ENCODE data around the gene SOS1. TPM values are rescaled to one million over a fixed set of nuclear protein-coding genes. Genes with fewer than 3 reads are reported as not detected.
"Not testable (repeated sequence)": the region's sequence is repeated elsewhere in the genome, so short reads cannot be mapped to it uniquely, and the experiment has no call there.

Gene SOS1
- total and polyA plus RNA-seq, 4 donors, result 3.9 to 97.6 (median 14.6) TPM

GRCh38 chr2:39159283-39159682 lies 38.4 kb upstream of the SOS1 start:
- H3K27ac ChIP-seq (ENCODE audit: low read depth in 1 of 2, low read length in 1 of 2), result no peak overlapping the region

GRCh38 chr2:39158351-39158750 lies 37.5 kb upstream of the SOS1 start:
- no peaks in the 10 kb centered on the region for H3K9me3 ChIP-seq (ENCODE audit: control insufficient read depth in 4 of 4, insufficient read depth in 3 of 4, low read length in 3 of 4)
- peaks cover 0 to 20% (median 5%) of the 10 kb centered on the region in 5 donors for H3K4me1 ChIP-seq (ENCODE audit: control insufficient read depth in 5 of 5, insufficient read depth in 5 of 5, low read length in 5 of 5)
- 92 to 93% methylated on average over 4 of the region's 4 CpGs for WGBS, 2 donors
- H3K27me3 ChIP-seq (ENCODE audit: control insufficient read depth in 3 of 3, insufficient read depth in 3 of 3, low read length in 2 of 3), result no peaks in the 10 kb centered on the region
- no peak overlapping the region for H3K27ac ChIP-seq (ENCODE audit: low read depth in 1 of 2, low read length in 1 of 2)
- DNase-seq (no peak), ATAC-seq (ENCODE audit: insufficient read depth, low FRiP score) (no peak)
- H3K36me3 ChIP-seq (ENCODE audit: control insufficient read depth in 4 of 4, insufficient read depth in 4 of 4, low read length in 4 of 4), result no peaks in the 10 kb centered on the region
- no peak overlapping the region for H3K9ac ChIP-seq (ENCODE audit: insufficient read depth in 1 of 2, low read length in 2 of 2)
- no peak overlapping the region for H3K4me3 ChIP-seq
- no peak for TF ChIP-seq CTCF (IDR thresholded peaks at IDR 0.05; ENCODE audit: control extremely low read depth, extremely low read depth)

More at GRCh38 chr2:39159283-39159682, 38.4 kb upstream of the SOS1 start:
- H3K27me3 ChIP-seq (ENCODE audit: control insufficient read depth in 3 of 3, insufficient read depth in 3 of 3, low read length in 2 of 3), result no peaks in the 10 kb centered on the region
- 90 to 97% methylated on average over 2 of the region's 2 CpGs for WGBS, 2 donors
- TF ChIP-seq CTCF (IDR thresholded peaks at IDR 0.05; ENCODE audit: control extremely low read depth, extremely low read depth), result no peak
- no peak overlapping the region for H3K4me3 ChIP-seq
- ATAC-seq (ENCODE audit: insufficient read depth, low FRiP score), result no peak
- H3K4me1 ChIP-seq (ENCODE audit: control insufficient read depth in 5 of 5, insufficient read depth in 5 of 5, low read length in 5 of 5), result peaks cover 0 to 20% (median 5%) of the 10 kb centered on the region in 5 donors
- H3K36me3 ChIP-seq (ENCODE audit: control insufficient read depth in 4 of 4, insufficient read depth in 4 of 4, low read length in 4 of 4), result no peaks in the 10 kb centered on the region
- no peak for DNase-seq
- no peaks in the 10 kb centered on the region for H3K9me3 ChIP-seq (ENCODE audit: control insufficient read depth in 4 of 4, insufficient read depth in 3 of 4, low read length in 3 of 4)
- H3K9ac ChIP-seq (ENCODE audit: insufficient read depth in 1 of 2, low read length in 2 of 2), result no peak overlapping the region

- H3K9me3 ChIP-seq (ENCODE audit: control insufficient read depth in 4 of 4, insufficient read depth in 3 of 4, low read length in 3 of 4), result no peaks in the 10 kb centered on the region
- peaks cover 0 to 20% (median 5%) of the 10 kb centered on the region in 5 donors for H3K4me1 ChIP-seq (ENCODE audit: control insufficient read depth in 5 of 5, insufficient read depth in 5 of 5, low read length in 5 of 5)
- no peak overlapping the region for H3K9ac ChIP-seq (ENCODE audit: insufficient read depth in 1 of 2, low read length in 2 of 2)
- no peak for ATAC-seq (ENCODE audit: insufficient read depth, low FRiP score)
- no peak for DNase-seq
- no peak overlapping the region for H3K4me3 ChIP-seq
- H3K27me3 ChIP-seq (ENCODE audit: control insufficient read depth in 3 of 3, insufficient read depth in 3 of 3, low read length in 2 of 3), result no peaks in the 10 kb centered on the region
- no peaks in the 10 kb centered on the region for H3K36me3 ChIP-seq (ENCODE audit: control insufficient read depth in 4 of 4, insufficient read depth in 4 of 4, low read length in 4 of 4)
- no peak overlapping the region for H3K27ac ChIP-seq (ENCODE audit: low read depth in 1 of 2, low read length in 1 of 2)
- WGBS, 2 donors, result 91 to 97% methylated on average over 6 of the region's 6 CpGs
- no peak for TF ChIP-seq CTCF (IDR thresholded peaks at IDR 0.05; ENCODE audit: control extremely low read depth, extremely low read depth)
These were observed 36.0 kb upstream of the SOS1 start for GRCh38 chr2:39156846-39157245.

GRCh38 chr2:39156107-39156506 lies 35.3 kb upstream of the SOS1 start:
- no peak for ATAC-seq (ENCODE audit: insufficient read depth, low FRiP score)
- Histone ChIP-seq H3K27me3 (ENCODE audit: control insufficient read depth in 3 of 3, insufficient read depth in 3 of 3, low read length in 2 of 3) (no peaks in the 10 kb centered on the region), H3K4me3 (no peak overlapping the region), H3K9me3 (ENCODE audit: control insufficient read depth in 4 of 4, insufficient read depth in 3 of 4, low read length in 3 of 4) (no peaks in the 10 kb centered on the region), H3K9ac (ENCODE audit: insufficient read depth in 1 of 2, low read length in 2 of 2) (no peak overlapping the region), H3K27ac (ENCODE audit: low read depth in 1 of 2, low read length in 1 of 2) (no peak overlapping the region), H3K36me3 (ENCODE audit: control insufficient read depth in 4 of 4, insufficient read depth in 4 of 4, low read length in 4 of 4) (no peaks in the 10 kb centered on the region), H3K4me1 (ENCODE audit: control insufficient read depth in 5 of 5, insufficient read depth in 5 of 5, low read length in 5 of 5) (peaks cover 0 to 16% (median 2%) of the 10 kb centered on the region in 5 donors)
- peak in 2 of 3 donors; percentile 85 to 89 for DNase-seq
- TF ChIP-seq CTCF (IDR thresholded peaks at IDR 0.05; ENCODE audit: control extremely low read depth, extremely low read depth), result no peak

GRCh38 chr2:39155573-39155972 lies 34.7 kb upstream of the SOS1 start:
- H3K36me3 ChIP-seq (ENCODE audit: control insufficient read depth in 4 of 4, insufficient read depth in 4 of 4, low read length in 4 of 4); H3K27me3 ChIP-seq (ENCODE audit: control insufficient read depth in 3 of 3, insufficient read depth in 3 of 3, low read length in 2 of 3); H3K27ac ChIP-seq (ENCODE audit: low read depth in 1 of 2, low read length in 1 of 2); ATAC-seq (ENCODE audit: insufficient read depth, low FRiP score); H3K9ac ChIP-seq (ENCODE audit: insufficient read depth in 1 of 2, low read length in 2 of 2); H3K4me3 ChIP-seq; H3K9me3 ChIP-seq (ENCODE audit: control insufficient read depth in 4 of 4, insufficient read depth in 3 of 4, low read length in 3 of 4); DNase-seq: not testable (repeated sequence)
- 86 to 91% methylated on average over 4 of the region's 4 CpGs for WGBS, 2 donors
- peaks cover 0 to 16% (median 0%) of the 10 kb centered on the region in 5 donors for H3K4me1 ChIP-seq (ENCODE audit: control insufficient read depth in 5 of 5, insufficient read depth in 5 of 5, low read length in 5 of 5)
